Bronchial epithelial cell (primary cell): ENCODE measurements around the gene TTLL3. TPM values are rescaled to one million over a fixed set of nuclear protein-coding genes. Genes with fewer than 3 reads are reported as not detected.

Experiments
- DNase-seq: peaks from one replicate; pipeline ENCODE4 v3.0.0-alpha.2; 2010; ENCODE audit warnings: low read depth
- FAIRE-seq: peaks from 2 replicates; lab custom pipeline; 2011; peaks lifted over from hg19 to GRCh38; lab: Jason Lieb, UNC
- H3K27me3 ChIP-seq: 2 replicates; pipeline ENCODE4 v1.5.1; 2011; ENCODE audit warnings: low read length; ENCODE audit not compliant: control insufficient read depth, insufficient read depth
- H3K36me3 ChIP-seq: 2 replicates; pipeline ENCODE4 v1.5.1; 2011; ENCODE audit warnings: low read length; ENCODE audit not compliant: control insufficient read depth, insufficient read depth
- H3K4me3 ChIP-seq: 2 replicates; pipeline ENCODE4 v1.5.1; 2011; ENCODE audit warnings: mild to moderate bottlenecking, low read depth, low read length, control low read depth
- total RNA-seq: library from RNA; depleted of rRNA; stranded (reverse); fragments of >200 nt; gene quantifications from 2 replicates; pipeline ENCODE4 v1.2.1, GENCODE V29; 2014
- TF ChIP-seq, protein P1 (sequence below): IDR thresholded peaks from 2 replicates; pipeline ENCODE4 v1.5.1; 2011; ENCODE audit warnings: mild to moderate bottlenecking, moderate library complexity, low read length, control low read depth, inconsistent platforms; ENCODE audit not compliant: insufficient read depth, severe bottlenecking

The TTLL3 gene
- total RNA-seq, 1 donor from 2014 or later, result 11.3 TPM

DNA sequence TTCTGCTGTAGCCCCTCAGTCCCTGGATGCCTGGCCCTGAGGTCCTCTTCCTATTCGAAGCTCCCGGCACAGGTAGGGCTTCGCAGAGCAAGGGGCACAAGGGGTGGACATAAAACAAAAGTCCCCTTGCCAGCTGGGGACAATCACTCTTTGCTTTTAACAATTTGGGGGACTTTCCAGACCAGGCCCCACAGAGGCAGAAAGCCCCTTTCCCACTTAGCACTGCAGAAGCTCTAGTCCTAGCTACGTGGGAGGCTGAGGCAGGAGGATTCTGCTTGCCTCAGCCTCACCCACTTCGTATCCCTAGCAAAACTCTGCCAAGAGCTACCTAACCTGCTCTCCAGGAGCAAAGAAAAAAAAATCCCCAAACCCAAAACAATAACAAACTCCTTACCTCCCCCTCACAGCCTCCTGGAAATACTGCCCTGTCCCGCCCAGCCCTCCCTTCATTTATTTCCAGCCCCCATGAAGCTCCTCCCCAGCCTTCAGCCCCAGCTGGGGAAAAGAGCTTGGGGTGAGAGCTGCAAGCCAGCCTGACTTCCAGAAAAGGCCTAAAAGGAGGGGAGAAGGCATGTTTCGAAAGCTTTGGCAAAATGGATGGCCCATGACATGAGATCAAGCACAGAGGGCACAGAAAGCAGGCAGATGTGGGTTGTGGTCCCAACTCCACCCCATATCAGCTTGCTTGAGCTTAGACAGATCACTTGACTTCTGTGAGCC lies 69.9 kb downstream of the TTLL3 start, which contains the start of gene CIDEC:
Gene CIDEC, minus strand, starts transcription at position 424 of the 720 bp plus-strand sequence. CDS start 1,767 bp downstream, outside the sequence.
- no peaks in the 10 kb centered on the region for H3K36me3 ChIP-seq
- no peaks in the 10 kb centered on the region for H3K27me3 ChIP-seq
- TF ChIP-seq, protein P1, sequence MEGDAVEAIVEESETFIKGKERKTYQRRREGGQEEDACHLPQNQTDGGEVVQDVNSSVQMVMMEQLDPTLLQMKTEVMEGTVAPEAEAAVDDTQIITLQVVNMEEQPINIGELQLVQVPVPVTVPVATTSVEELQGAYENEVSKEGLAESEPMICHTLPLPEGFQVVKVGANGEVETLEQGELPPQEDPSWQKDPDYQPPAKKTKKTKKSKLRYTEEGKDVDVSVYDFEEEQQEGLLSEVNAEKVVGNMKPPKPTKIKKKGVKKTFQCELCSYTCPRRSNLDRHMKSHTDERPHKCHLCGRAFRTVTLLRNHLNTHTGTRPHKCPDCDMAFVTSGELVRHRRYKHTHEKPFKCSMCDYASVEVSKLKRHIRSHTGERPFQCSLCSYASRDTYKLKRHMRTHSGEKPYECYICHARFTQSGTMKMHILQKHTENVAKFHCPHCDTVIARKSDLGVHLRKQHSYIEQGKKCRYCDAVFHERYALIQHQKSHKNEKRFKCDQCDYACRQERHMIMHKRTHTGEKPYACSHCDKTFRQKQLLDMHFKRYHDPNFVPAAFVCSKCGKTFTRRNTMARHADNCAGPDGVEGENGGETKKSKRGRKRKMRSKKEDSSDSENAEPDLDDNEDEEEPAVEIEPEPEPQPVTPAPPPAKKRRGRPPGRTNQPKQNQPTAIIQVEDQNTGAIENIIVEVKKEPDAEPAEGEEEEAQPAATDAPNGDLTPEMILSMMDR, result no peak
- FAIRE-seq (no peak), DNase-seq (no peak)
- no peak within 1 kb of the TSS for H3K4me3 ChIP-seq

DNA sequence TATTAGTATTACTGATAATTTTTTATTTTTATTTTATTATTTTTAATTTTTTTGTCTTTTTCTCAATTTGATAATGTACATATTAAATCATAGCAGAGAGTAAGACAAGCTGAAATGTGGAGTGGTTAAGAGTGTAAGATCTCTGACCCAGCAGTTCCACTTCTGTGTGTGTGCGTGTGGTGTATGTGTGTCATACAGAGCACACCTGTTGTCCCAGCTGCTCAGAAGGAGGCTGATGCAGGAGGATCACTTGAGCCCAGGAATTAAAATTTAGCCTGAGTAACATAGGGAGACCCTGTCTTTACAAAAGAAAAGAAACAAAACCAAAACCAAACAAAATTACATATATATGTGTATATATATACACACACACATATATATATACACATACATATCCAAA lies 71.4 kb downstream of the TTLL3 start:
- Histone ChIP-seq H3K27me3 (no peaks in the 10 kb centered on the region), H3K36me3 (no peaks in the 10 kb centered on the region), H3K4me3 (no peak overlapping the region)
- FAIRE-seq, result no peak
- DNase-seq, result no peak
- TF ChIP-seq, protein P1, result no peak

DNA sequence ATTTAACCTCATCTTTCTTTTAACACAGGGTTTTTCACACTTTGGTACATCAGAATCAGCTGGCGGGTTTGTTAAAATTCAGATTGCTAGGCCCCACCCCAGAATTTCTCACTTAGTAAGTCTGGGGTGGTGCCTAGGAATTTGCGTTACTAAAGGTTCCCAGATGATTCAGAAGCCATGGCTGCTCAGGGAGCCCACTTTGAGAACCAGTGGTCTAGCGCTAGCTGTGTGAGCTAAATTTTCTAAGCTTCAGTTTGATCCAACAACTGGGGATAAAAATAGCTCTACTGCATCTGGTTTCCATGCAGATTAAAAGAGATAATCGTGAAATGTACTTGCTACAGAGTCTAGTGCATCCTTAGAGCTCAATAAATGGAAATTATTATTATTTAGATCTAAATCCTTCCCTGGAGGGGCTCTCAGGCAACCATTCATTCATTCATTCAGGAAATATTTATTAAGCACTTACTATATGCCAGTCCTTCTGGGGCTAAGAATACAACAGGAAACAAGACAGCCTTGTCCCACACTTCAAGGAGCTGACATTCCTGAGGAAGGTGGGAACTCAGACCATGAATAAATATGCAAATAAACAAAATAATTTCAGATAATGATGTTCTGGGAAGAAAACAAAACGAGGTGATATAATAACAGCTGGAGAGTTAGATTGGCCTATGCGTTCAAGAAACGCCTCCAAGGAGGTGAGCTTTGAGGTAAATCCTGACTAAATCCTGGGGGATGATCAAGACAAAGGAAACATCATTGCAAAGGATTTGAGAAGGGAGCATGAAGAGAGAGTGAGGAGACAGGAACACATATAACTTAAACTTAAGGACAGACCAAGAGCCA lies 73.9 kb downstream of the TTLL3 start:
- Histone ChIP-seq H3K4me3 (no peak overlapping the region), H3K27me3 (no peaks in the 10 kb centered on the region), H3K36me3 (no peaks in the 10 kb centered on the region)
- FAIRE-seq (no peak), DNase-seq (no peak)
- TF ChIP-seq, protein P1, result no peak

DNA sequence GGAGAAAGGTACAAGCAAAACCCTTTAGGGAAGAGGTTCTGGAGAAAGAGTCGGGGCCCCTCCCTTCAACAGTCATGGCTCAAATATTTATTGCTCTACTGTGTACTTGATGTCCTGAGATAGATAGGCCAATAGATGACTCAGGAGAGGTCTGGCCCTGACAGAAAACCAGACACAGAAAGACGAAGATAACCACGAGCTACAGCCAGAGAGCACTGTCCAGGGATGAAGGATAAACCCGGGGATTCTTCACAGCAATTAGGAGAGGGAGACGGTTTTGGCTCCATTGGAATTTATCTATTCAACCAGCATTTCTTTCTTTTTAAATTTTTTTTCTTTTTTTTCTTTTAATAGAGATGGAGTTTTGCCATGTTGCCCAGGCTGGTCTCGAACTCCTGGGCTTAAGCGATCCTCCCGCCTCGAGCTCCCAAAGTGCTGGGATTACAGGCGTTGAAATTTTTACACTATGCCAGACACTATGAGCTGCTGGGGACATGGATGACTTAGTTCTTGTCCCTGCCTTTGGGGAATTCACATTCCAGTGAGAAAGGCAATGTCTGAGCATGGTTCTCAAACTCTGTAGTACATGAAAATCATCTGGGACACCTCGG lies 74.6 kb downstream of the TTLL3 start:
- Histone ChIP-seq H3K36me3 (no peaks in the 10 kb centered on the region), H3K4me3 (no peak overlapping the region), H3K27me3 (no peaks in the 10 kb centered on the region)
- DNase-seq, result peak; percentile 90
- FAIRE-seq, result no peak
- TF ChIP-seq, protein P1, result no peak

Other genes starting within 250 kb of the TTLL3 start
- 32.9 and 44.9 TPM in 2 replicates for gene MTMR14, start 160.8 kb upstream of the TTLL3 start, total RNA-seq
- not detected in 2 replicates for gene CPNE9, start 106.4 kb upstream of the TTLL3 start, total RNA-seq
- gene BRPF1, start 78.5 kb upstream of the TTLL3 start, total RNA-seq, result 14.0 and 14.7 TPM in 2 replicates
- 21.6 and 26.5 TPM in 2 replicates for gene OGG1, start 60.3 kb upstream of the TTLL3 start, total RNA-seq
- gene CAMK1, start 40.3 kb upstream of the TTLL3 start, total RNA-seq, result 18.2 and 36.4 TPM in 2 replicates
- gene TADA3, start 17.8 kb upstream of the TTLL3 start, total RNA-seq, result 46.9 and 78.5 TPM in 2 replicates
- gene ARPC4, start 17.2 kb upstream of the TTLL3 start, total RNA-seq, result 192 and 204 TPM in 2 replicates
- 34.5 and 36.2 TPM in 2 replicates for gene RPUSD3, start 33.7 kb downstream of the TTLL3 start, total RNA-seq
- not detected in 2 replicates for gene CIDEC, start 70.0 kb downstream of the TTLL3 start, total RNA-seq
- 24.5 and 35.5 TPM in 2 replicates for gene JAGN1, start 80.3 kb downstream of the TTLL3 start, total RNA-seq
- 0.53 and 2.6 TPM in 2 replicates for gene IL17RE, start 92.6 kb downstream of the TTLL3 start, total RNA-seq
- gene IL17RC, start 106.8 kb downstream of the TTLL3 start, total RNA-seq, result 21.1 and 31.7 TPM in 2 replicates
- 22.1 and 35.8 TPM in 2 replicates for gene CRELD1, start 123.6 kb downstream of the TTLL3 start, total RNA-seq
- gene PRRT3, start 142.1 kb downstream of the TTLL3 start, total RNA-seq, result 0.26 and 0.38 TPM in 2 replicates
- gene EMC3, start 176.6 kb downstream of the TTLL3 start, total RNA-seq, result 48.1 and 49.5 TPM in 2 replicates
- gene FANCD2, start 216.2 kb downstream of the TTLL3 start, total RNA-seq, result 2.1 and 2.6 TPM in 2 replicates